ENCODE data around the gene SLC2A6. TPM values are rescaled to one million over a fixed set of nuclear protein-coding genes. Genes with fewer than 3 reads are reported as not detected.

SLC2A6 gene
- polyA plus RNA-seq, 1 of the 3 experiments (the other 2 are of a cell fraction) = 5.2 TPM

DNA sequence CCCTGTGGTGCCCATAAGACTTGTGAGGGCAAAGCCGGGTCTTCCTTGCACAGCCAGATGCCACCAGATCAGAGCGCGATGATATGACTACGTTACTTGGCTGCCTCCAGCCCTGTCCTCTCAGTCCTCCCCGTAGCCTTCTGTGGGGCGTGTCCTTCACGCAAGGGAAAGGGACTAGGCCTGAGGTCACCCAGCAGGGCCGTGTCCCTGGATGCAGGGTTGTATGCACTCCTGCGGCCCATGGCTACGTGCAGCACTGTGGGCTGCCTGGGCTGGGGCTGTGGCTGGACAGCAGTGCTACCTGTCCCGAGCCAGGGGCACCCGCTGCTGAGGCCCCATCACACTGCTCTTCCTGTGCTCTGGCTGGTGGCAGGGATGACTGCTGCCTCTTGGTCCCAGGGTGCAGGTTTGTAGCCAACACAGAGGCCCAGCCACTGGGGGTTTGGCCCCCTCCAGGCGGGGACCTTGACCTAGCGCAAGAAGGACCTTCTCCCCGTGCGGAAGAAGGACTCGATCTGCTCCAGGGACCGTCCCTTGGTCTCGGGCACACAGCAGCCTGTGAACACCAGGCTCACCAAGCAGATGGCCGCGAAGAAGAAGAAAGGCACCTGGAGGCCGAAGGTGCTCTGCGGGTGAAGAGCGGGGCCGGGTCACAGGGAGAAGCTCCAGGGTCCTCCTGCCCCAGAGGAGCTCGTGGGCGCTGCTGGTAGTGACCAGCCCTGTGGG is 7.2 kb downstream of the SLC2A6 start:
- Histone ChIP-seq H3K27me3 (ENCODE audit: insufficient read depth) (no peaks in the 10 kb centered on the region), H3K9me2 (no peaks in the 10 kb centered on the region), H3K9me3 (no peaks in the 10 kb centered on the region), H3K27ac (ENCODE audit: low read depth in 2 of 2, low read length in 1 of 2) (no peak overlapping the region; a peak in 1 of 4 replicates), H3K36me3 (replicated peaks in 1 of 2; ENCODE audit: control insufficient read depth in 1 of 2, insufficient read depth in 2 of 2, low read length in 1 of 2) (peaks cover 0 to 26% of the 10 kb centered on the region in 2 experiments), H2AFZ (ENCODE audit: low read depth) (no peak overlapping the region), H3F3A (replicated peaks; ENCODE audit: insufficient read depth) (no peaks in the 10 kb centered on the region), H3K9ac (no peak overlapping the region), H3K4me2 (no peak overlapping the region), H3K4me1 (ENCODE audit: control insufficient read depth in 1 of 2, insufficient read depth in 2 of 2, low read depth in 1 of 2, low read length in 1 of 2) (peaks cover 0 to 7% of the 10 kb centered on the region in 2 experiments; a peak in 1 of 4 replicates), H3K4me3 (ENCODE audit: low read depth in 2 of 2, low read length in 1 of 2) (no peak overlapping the region), H4K20me1 (ENCODE audit: insufficient read depth) (no peaks in the 10 kb centered on the region), H3K79me2 (ENCODE audit: insufficient read depth) (no peaks in the 10 kb centered on the region)
- ChIA-PET POLR2A (no interaction called here), CTCF (no interaction called here)
- WGBS (ENCODE audit: low lambda C conversion rate) = 94% methylated on average over 24 of the region's 27 CpGs
- no peak for DNase-seq
- TF ChIP-seq, protein P1, sequence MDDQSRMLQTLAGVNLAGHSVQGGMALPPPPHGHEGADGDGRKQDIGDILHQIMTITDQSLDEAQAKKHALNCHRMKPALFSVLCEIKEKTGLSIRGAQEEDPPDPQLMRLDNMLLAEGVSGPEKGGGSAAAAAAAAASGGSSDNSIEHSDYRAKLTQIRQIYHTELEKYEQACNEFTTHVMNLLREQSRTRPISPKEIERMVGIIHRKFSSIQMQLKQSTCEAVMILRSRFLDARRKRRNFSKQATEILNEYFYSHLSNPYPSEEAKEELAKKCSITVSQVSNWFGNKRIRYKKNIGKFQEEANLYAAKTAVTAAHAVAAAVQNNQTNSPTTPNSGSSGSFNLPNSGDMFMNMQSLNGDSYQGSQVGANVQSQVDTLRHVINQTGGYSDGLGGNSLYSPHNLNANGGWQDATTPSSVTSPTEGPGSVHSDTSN (IDR thresholded peaks at IDR 0.05) = no peak
- TF ChIP-seq FOXJ3 (CRISPR knock-in tag; IDR thresholded peaks at IDR 0.05) (no peak), RFX5 (IDR thresholded peaks at IDR 0.05; ENCODE audit: low read length) (no peak), TCF12 (IDR thresholded peaks at IDR 0.05) (no peak)
- TF ChIP-seq, protein P2, sequence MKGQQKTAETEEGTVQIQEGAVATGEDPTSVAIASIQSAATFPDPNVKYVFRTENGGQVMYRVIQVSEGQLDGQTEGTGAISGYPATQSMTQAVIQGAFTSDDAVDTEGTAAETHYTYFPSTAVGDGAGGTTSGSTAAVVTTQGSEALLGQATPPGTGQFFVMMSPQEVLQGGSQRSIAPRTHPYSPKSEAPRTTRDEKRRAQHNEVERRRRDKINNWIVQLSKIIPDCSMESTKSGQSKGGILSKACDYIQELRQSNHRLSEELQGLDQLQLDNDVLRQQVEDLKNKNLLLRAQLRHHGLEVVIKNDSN (IDR thresholded peaks at IDR 0.05; ENCODE audit: borderline replicate concordance, low read depth) = no peak
- TF ChIP-seq, protein P3, sequence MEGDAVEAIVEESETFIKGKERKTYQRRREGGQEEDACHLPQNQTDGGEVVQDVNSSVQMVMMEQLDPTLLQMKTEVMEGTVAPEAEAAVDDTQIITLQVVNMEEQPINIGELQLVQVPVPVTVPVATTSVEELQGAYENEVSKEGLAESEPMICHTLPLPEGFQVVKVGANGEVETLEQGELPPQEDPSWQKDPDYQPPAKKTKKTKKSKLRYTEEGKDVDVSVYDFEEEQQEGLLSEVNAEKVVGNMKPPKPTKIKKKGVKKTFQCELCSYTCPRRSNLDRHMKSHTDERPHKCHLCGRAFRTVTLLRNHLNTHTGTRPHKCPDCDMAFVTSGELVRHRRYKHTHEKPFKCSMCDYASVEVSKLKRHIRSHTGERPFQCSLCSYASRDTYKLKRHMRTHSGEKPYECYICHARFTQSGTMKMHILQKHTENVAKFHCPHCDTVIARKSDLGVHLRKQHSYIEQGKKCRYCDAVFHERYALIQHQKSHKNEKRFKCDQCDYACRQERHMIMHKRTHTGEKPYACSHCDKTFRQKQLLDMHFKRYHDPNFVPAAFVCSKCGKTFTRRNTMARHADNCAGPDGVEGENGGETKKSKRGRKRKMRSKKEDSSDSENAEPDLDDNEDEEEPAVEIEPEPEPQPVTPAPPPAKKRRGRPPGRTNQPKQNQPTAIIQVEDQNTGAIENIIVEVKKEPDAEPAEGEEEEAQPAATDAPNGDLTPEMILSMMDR (IDR thresholded peaks at IDR 0.05) = no peak
- TF ChIP-seq, protein P4, sequence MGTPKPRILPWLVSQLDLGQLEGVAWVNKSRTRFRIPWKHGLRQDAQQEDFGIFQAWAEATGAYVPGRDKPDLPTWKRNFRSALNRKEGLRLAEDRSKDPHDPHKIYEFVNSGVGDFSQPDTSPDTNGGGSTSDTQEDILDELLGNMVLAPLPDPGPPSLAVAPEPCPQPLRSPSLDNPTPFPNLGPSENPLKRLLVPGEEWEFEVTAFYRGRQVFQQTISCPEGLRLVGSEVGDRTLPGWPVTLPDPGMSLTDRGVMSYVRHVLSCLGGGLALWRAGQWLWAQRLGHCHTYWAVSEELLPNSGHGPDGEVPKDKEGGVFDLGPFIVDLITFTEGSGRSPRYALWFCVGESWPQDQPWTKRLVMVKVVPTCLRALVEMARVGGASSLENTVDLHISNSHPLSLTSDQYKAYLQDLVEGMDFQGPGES (IDR thresholded peaks at IDR 0.05; ENCODE audit: low read depth, low read length) = no peak
- TF ChIP-seq, protein P5, sequence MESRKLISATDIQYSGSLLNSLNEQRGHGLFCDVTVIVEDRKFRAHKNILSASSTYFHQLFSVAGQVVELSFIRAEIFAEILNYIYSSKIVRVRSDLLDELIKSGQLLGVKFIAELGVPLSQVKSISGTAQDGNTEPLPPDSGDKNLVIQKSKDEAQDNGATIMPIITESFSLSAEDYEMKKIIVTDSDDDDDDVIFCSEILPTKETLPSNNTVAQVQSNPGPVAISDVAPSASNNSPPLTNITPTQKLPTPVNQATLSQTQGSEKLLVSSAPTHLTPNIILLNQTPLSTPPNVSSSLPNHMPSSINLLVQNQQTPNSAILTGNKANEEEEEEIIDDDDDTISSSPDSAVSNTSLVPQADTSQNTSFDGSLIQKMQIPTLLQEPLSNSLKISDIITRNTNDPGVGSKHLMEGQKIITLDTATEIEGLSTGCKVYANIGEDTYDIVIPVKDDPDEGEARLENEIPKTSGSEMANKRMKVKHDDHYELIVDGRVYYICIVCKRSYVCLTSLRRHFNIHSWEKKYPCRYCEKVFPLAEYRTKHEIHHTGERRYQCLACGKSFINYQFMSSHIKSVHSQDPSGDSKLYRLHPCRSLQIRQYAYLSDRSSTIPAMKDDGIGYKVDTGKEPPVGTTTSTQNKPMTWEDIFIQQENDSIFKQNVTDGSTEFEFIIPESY (IDR thresholded peaks at IDR 0.05; ENCODE audit: borderline replicate concordance, low read depth) = no peak

All from SK-N-SH (cell line).